Amniotic stem cell (primary cell): ENCODE measurements around the gene VEGFB.

Experiments
- DNase-seq: peaks from one replicate; lab custom pipeline; 2025; lab: John Stamatoyannopoulos, UW

Gene VEGFB

DNA sequence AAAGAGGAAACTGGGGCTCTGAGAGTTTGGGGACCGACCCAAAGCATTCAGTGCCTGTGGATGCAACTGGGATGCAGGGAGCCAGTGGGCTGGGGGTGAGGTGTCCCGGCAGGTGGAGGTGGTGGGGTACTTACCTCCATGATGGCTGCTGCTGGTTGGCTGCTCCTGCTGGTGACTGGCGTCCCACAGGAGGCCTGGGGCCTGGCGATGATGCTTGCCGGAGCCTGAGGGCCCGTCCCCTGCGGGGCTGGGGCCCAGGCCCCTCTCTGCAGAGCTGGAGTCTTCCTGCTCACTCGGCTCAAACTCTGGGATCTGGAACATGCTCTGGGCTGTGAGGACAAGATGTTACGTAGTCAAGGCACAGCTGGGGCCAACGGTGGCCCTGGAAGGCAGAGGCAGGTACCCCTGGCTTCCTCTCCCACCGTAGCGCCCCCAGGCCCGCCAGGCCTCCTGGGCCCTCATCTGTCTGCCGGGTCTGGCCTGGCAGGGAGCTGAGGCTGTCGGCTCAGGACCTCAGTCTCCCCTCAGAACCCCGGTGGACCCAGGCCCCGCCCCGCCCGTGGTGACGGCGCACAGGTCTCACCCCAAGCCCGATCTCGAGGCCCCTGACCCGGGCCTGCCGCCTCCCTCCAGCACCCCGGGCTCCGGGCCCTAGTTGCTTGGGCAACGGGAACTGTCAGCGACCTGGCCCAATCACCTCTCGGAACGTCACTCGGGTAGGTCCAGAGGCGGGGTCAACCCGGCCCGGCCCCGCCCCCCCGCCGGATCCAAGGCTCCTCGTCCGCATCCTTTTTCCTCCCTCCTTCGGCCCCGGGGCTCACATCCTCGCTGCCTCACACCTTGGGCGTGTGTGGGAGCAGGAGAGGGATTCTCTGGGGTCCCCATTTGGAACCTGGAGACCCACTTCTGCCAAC is 49.9 kb downstream of the VEGFB start, which contains the start of gene BAD:
TSS of gene BAD (minus strand) at position 618 of the 914 bp plus-strand sequence. CDS start at position 321, 297 bp downstream.
- DNase-seq = peak; percentile 86

DNA sequence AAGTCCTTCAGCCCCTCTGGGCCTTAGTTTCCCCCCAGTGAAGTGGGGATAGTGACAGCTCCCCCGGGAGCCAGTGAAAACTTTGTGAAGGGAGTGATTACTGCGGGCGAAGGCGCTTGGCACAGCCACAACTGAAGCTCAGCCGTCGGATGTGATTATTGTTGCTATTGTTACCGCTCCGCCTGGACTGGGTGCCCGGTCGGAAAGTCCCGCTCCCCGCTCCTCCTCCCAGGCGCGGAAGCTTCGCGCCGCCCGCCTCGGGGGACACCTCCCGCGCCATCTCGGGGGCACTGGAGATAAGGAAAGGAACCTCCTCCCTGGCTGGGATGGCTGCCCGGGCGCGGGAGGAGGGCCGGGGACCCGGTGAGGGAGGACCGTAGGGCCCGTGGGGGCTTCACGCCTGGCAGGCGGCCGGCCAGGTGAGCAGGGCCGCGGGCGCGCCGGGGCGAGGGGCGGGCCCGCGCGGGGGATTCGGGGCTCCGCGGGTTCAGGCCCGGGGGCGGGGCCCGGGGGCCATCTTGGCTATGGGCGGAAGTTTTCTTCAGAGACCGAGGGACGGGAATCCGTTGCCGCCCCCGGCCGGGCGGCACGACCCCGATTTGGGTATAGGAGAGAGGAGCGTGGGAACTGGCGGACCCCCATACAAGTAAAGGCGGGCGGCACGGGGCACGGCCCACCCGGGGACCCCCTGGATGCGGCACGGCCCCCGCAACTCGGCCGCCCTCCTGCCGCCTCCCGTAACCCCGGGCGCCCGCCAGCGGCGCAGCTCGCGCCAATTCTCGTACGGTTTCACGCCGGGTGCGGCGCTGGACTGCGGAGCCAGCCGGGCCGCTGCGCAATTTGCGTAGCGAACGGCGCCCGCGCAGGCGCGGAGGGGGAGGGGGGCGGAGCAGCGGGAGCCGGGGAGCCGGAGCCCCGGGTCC is 50.8 kb downstream of the VEGFB start, which contains the start of gene GPR137:
TSS of gene GPR137 (plus strand) at position 887 of the 923 bp plus-strand sequence. CDS start 677 bp downstream, outside the sequence.
- peak; percentile 43 for DNase-seq

DNA sequence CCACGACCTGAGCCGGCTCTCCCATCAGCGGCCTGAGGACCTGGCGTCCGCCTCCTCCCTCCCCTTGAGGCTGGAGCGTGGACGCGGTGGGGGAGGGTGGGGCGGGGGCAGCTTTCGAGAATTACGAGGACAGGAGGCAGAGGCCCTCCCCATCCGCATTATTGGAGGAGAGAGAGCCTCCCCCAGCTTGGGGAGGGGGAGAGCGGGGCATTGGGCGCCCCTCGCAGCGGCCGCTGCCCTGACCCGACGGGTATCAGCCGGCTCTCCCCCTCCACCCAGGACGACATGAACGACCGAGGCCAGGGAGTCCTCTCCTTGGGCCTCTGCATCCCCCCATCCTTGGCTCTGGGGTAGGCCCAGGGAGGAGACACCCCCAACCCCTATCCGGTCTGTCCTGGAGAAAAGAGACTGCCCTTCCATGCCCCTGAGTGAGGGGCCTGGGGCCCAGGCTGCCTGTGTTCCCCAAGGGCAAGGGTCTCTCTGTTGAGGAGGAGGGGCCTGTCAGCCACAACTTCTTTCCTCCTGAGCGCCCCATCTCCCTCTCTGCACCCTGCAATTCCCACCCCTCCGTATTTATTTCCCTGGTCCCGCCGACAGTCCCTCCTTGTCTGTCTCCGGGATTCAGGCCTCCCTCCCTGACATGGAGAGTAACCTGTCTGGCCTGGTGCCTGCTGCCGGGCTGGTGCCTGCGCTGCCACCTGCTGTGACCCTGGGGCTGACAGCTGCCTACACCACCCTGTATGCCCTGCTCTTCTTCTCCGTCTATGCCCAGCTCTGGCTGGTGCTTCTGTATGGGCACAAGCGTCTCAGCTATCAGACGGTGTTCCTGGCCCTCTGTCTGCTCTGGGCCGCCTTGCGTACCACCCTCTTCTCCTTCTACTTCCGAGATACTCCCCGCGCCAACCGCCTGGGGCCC is 51.8 kb downstream of the VEGFB start:
- DNase-seq = no peak

DNA sequence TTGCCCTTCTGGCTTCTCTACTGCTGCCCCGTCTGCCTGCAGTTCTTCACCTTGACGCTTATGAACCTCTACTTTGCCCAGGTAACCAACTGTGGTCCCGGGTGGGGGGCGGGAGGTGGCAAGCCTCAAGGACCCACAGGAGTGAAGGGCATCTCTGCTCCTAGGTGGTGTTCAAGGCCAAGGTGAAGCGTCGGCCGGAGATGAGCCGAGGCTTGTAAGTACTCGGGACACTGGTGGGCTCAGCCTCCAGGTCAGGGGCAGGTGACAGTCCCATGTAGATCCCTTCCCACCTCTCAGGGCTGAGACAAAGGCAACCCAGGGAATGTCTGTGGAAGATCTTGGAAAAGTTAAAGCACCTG is 52.4 kb downstream of the VEGFB start:
- DNase-seq = no peak

DNA sequence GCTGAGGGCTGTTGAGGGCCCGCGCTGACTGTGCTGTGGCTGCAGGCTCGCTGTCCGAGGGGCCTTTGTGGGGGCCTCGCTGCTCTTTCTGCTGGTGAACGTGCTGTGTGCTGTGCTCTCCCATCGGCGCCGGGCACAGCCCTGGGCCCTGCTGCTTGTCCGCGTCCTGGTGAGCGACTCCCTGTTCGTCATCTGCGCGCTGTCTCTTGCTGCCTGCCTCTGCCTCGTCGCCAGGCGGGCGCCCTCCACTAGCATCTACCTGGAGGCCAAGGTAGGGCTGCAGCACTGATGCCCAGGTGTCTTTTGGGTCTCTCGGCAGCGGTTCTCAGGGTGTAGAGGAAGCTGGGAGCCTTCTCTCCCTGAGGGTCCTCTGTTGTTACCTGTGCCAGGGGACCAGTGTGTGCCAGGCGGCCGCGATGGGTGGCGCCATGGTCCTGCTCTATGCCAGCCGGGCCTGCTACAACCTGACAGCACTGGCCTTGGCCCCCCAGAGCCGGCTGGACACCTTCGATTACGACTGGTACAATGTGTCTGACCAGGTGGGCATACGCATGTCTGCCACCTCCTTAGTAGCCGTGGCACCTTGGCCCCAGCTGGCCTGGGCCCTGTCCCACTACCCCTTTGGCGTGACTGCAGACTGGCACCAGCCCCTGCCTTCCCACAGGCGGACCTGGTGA is 53.4 kb downstream of the VEGFB start:
- DNase-seq = no peak

DNA sequence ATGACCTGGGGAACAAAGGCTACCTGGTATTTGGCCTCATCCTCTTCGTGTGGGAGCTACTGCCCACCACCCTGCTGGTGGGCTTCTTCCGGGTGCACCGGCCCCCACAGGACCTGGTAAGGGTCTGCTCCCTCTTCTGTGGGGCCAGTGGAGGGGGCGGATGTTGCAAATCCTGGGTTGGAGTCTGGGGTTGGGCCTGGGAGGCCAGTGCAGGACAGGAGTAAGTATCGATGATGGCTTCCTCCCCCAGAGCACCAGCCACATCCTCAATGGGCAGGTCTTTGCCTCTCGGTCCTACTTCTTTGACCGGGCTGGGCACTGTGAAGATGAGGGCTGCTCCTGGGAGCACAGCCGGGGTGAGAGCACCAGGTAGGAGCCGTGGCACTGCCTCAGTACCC is 54.0 kb downstream of the VEGFB start:
- no peak for DNase-seq
